Gastroesophageal sphincter (tissue), 3 donors: Measurements from ENCODE around the gene CAMSAP1.

Experiments
- EP300 ChIP-seq: sonication (generic); formaldehyde crosslinking; IDR thresholded peaks from one replicate; pipeline ENCODE4 v1.6.1; 2017; ENCODE audit warnings: antibody characterized with exemption, mild to moderate bottlenecking
- POLR2A ChIP-seq, 2 donors: fragments of 450-650 bp; IDR thresholded peaks; one replicate each; pipeline ENCODE4 v1.6.1; 2017; ENCODE audit warnings: antibody characterized with exemption in 2 of 2, mild to moderate bottlenecking in 2 of 2, moderate library complexity in 1 of 2
- TF ChIP-seq, protein P1 (sequence below), 4 experiments: fragments of 200-600 bp in 2 of 4; fragments of 450-650 bp in 2 of 4; sonication (generic) in 1 of 4; IDR thresholded peaks; one replicate each; pipeline ENCODE4 v1.5.1; 2017 to 2019; ENCODE audit warnings: antibody characterized with exemption in 4 of 4, mild to moderate bottlenecking in 2 of 4, moderate library complexity in 2 of 4

DNA sequence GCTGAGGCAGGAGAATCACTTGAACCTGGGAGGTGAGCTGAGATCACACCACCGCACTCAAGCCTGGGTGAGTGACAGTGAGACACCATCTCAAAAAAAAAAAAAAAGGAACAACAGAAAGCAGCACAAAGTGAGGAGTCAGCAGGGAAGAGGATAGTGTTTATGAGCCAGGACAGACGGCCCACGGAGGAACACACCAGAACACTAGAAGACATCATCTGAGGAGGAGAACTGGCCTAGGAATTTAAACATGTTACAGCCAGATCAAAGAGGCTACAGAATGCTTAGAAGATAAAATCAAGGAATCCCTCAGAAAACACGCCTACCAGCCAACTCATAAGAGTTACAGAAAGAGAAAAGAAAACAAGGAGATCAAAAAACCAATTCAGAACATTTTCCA lies 41.6 kb upstream of the CAMSAP1 start:
- TF ChIP-seq, protein P1, sequence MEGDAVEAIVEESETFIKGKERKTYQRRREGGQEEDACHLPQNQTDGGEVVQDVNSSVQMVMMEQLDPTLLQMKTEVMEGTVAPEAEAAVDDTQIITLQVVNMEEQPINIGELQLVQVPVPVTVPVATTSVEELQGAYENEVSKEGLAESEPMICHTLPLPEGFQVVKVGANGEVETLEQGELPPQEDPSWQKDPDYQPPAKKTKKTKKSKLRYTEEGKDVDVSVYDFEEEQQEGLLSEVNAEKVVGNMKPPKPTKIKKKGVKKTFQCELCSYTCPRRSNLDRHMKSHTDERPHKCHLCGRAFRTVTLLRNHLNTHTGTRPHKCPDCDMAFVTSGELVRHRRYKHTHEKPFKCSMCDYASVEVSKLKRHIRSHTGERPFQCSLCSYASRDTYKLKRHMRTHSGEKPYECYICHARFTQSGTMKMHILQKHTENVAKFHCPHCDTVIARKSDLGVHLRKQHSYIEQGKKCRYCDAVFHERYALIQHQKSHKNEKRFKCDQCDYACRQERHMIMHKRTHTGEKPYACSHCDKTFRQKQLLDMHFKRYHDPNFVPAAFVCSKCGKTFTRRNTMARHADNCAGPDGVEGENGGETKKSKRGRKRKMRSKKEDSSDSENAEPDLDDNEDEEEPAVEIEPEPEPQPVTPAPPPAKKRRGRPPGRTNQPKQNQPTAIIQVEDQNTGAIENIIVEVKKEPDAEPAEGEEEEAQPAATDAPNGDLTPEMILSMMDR (IDR thresholded peaks at IDR 0.05), result no peak
- TF ChIP-seq POLR2A (IDR thresholded peaks at IDR 0.05), result no peak
- no peak for TF ChIP-seq EP300
